HG02870 (cell line): ENCODE data around the gene SLC39A11.

Experiments used
- ATAC-seq: cut with Tn5 transposase; IDR thresholded peaks from one replicate; pipeline ENCODE4 v1.9.1; 2021; ENCODE audit warnings: mild to moderate bottlenecking, moderate library complexity; ENCODE audit not compliant: unreplicated experiment

The SLC39A11 gene

GRCh38 chr17:73045724-73046123 is 46.8 kb downstream of the SLC39A11 start:
- ATAC-seq, result no peak

- ATAC-seq, result no peak
Measured at GRCh38 chr17:73043686-73044581, 48.6 kb downstream of the SLC39A11 start.

GRCh38 chr17:73042809-73043685 is 49.4 kb downstream of the SLC39A11 start:
- ATAC-seq, result no peak

- no peak for ATAC-seq
Measured at GRCh38 chr17:73042225-73042624, 50.3 kb downstream of the SLC39A11 start.

- ATAC-seq, result no peak
Measured at GRCh38 chr17:73039282-73039681, 53.2 kb downstream of the SLC39A11 start.

GRCh38 chr17:73031472-73031871 is 61.0 kb downstream of the SLC39A11 start:
- ATAC-seq, result no peak

- ATAC-seq, result no peak
Measured at GRCh38 chr17:73030995-73031394, 61.5 kb downstream of the SLC39A11 start.

GRCh38 chr17:73030501-73030921 is 62.0 kb downstream of the SLC39A11 start:
- ATAC-seq, result no peak

GRCh38 chr17:73029991-73030390 is 62.5 kb downstream of the SLC39A11 start:
- ATAC-seq, result no peak

- ATAC-seq, result no peak
Measured at GRCh38 chr17:73029021-73029420, 63.5 kb downstream of the SLC39A11 start.

- ATAC-seq, result no peak
Measured at GRCh38 chr17:73028299-73028755, 64.2 kb downstream of the SLC39A11 start.

- ATAC-seq, result no peak
Measured at GRCh38 chr17:73027130-73027741, 65.3 kb downstream of the SLC39A11 start.

- no peak for ATAC-seq
Measured at GRCh38 chr17:73025041-73025560, 67.4 kb downstream of the SLC39A11 start.

GRCh38 chr17:73023759-73024158 is 68.7 kb downstream of the SLC39A11 start:
- no peak for ATAC-seq

- no peak for ATAC-seq
Measured at GRCh38 chr17:73022694-73023093, 69.8 kb downstream of the SLC39A11 start.

- ATAC-seq, result no peak
Measured at GRCh38 chr17:73021771-73022170, 70.7 kb downstream of the SLC39A11 start.

- ATAC-seq, result no peak
Measured at GRCh38 chr17:73020110-73020509, 72.4 kb downstream of the SLC39A11 start.

- no peak for ATAC-seq
Measured at GRCh38 chr17:73018599-73018998, 73.9 kb downstream of the SLC39A11 start.

- no peak for ATAC-seq
Measured at GRCh38 chr17:73017658-73018057, 74.8 kb downstream of the SLC39A11 start.

GRCh38 chr17:73015722-73016276 is 76.7 kb downstream of the SLC39A11 start:
- ATAC-seq, result no peak
